Smooth muscle cell of bladder (primary cell): ENCODE results near the gene AXL. TPM values are rescaled to one million over a fixed set of nuclear protein-coding genes. Genes with fewer than 3 reads are reported as not detected.

ENCODE experiments used
- total RNA-seq: library from RNA; depleted of rRNA; stranded (reverse); fragments of >200 nt; gene quantifications from 2 replicates; pipeline ENCODE4 v1.2.3, GENCODE V29; 2014

AXL gene
- total RNA-seq, result 107 and 127 TPM in 2 replicates

GRCh38 chr19:41218615-41219507, at the start of gene AXL:
TSS of gene AXL (plus strand) at chr19:41219223. CDS start at chr19:41219393, 170 bp downstream.

GRCh38 chr19:41192574-41193429, 26.2 kb upstream of the AXL start, which contains the start of gene CYP2S1:
TSS of gene CYP2S1 (plus strand) at chr19:41193219. CDS start at chr19:41193265, 46 bp downstream.

GRCh38 chr19:41263850-41264580, 45.0 kb downstream of the AXL start, which contains the start of gene HNRNPUL1:
TSS of gene HNRNPUL1 (plus strand) at chr19:41264372. CDS start at chr19:41264504, 132 bp downstream.

GRCh38 chr19:41310033-41310831, 91.2 kb downstream of the AXL start, which contains the start of gene CCDC97:
TSS of gene CCDC97 (plus strand) at chr19:41310172. CDS start at chr19:41310311, 139 bp downstream.

Other genes with a start within 250 kb of the AXL start
- not detected in 2 replicates for gene CYP2B6, start 227.9 kb upstream of the AXL start, total RNA-seq
- not detected in 2 replicates for gene CYP2A13, start 130.8 kb upstream of the AXL start, total RNA-seq
- gene CYP2F1, start 104.8 kb upstream of the AXL start, total RNA-seq, result not detected in 2 replicates
- gene CYP2S1, start 26.0 kb upstream of the AXL start, total RNA-seq, result 10.3 and 17.8 TPM in 2 replicates
- gene HNRNPUL1, start 45.1 kb downstream of the AXL start, total RNA-seq, result 44.2 and 54.2 TPM in 2 replicates
- gene CCDC97, start 90.9 kb downstream of the AXL start, total RNA-seq, result 7.3 and 8.4 TPM in 2 replicates
- gene TGFB1, start 134.7 kb downstream of the AXL start, total RNA-seq, result 7.0 and 11.5 TPM in 2 replicates
- 4.3 and 4.8 TPM in 2 replicates for gene B9D2, start 144.9 kb downstream of the AXL start, total RNA-seq
- 13.3 and 14.9 TPM in 2 replicates for gene TMEM91, start 157.3 kb downstream of the AXL start, total RNA-seq
- gene EXOSC5, start 178.1 kb downstream of the AXL start, total RNA-seq, result 8.0 TPM in 2 replicates
- gene BCKDHA, start 178.6 kb downstream of the AXL start, total RNA-seq, result 24.8 and 30.6 TPM in 2 replicates
- 0.71 and 2.3 TPM in 2 replicates for gene B3GNT8, start 208.2 kb downstream of the AXL start, total RNA-seq
- 30.2 and 30.6 TPM in 2 replicates for gene DMAC2, start 220.7 kb downstream of the AXL start, total RNA-seq
- gene ERICH4, start 223.9 kb downstream of the AXL start, total RNA-seq, result 0.09 TPM in 1 of 2 replicates, not detected in the other